Measurements from ENCODE around the gene CYP2W1. TPM values are rescaled to one million over a fixed set of nuclear protein-coding genes. Genes with fewer than 3 reads are reported as not detected.

The CYP2W1 gene
- total RNA-seq, 1 donor from 2014 or later = not detected

GRCh38 chr7:995571-995970 is 12.6 kb downstream of the CYP2W1 start:
- H3K36me3 Mint-ChIP-seq (ENCODE audit: unreplicated experiment) = peaks cover 5% of the 10 kb centered on the region

GRCh38 chr7:996079-996872 is 13.3 kb downstream of the CYP2W1 start:
- peaks cover 11% of the 10 kb centered on the region for H3K4me1 Mint-ChIP-seq (ENCODE audit: unreplicated experiment)
- DNase-seq (ENCODE audit: extremely low spot score, unreplicated experiment) = no peak
- no peak for TF ChIP-seq CTCF (IDR thresholded peaks at IDR 0.05)
- H3K9me3 Mint-ChIP-seq (ENCODE audit: unreplicated experiment) = no peaks in the 10 kb centered on the region
- no peaks in the 10 kb centered on the region for H3K27me3 Mint-ChIP-seq (ENCODE audit: unreplicated experiment)
- H3K36me3 Mint-ChIP-seq (ENCODE audit: unreplicated experiment) = peaks cover 6% of the 10 kb centered on the region
- no peak overlapping the region for H3K27ac Mint-ChIP-seq (ENCODE audit: unreplicated experiment)
- no peak overlapping the region for H3K4me3 Mint-ChIP-seq (ENCODE audit: unreplicated experiment)

More at GRCh38 chr7:995571-995970, 12.6 kb downstream of the CYP2W1 start:
- H3K4me1 Mint-ChIP-seq (ENCODE audit: unreplicated experiment) = peaks cover 14% of the 10 kb centered on the region
- no peaks in the 10 kb centered on the region for H3K9me3 Mint-ChIP-seq (ENCODE audit: unreplicated experiment)
- no peak for DNase-seq (ENCODE audit: extremely low spot score, unreplicated experiment)
- no peak overlapping the region for H3K27ac Mint-ChIP-seq (ENCODE audit: unreplicated experiment)
- no peak for TF ChIP-seq CTCF (IDR thresholded peaks at IDR 0.05)
- H3K4me3 Mint-ChIP-seq (ENCODE audit: unreplicated experiment) = no peak overlapping the region
- no peaks in the 10 kb centered on the region for H3K27me3 Mint-ChIP-seq (ENCODE audit: unreplicated experiment)

- Mint-ChIP-seq H3K27ac (ENCODE audit: unreplicated experiment) (no peak overlapping the region), H3K9me3 (ENCODE audit: unreplicated experiment) (no peaks in the 10 kb centered on the region), H3K4me3 (ENCODE audit: unreplicated experiment) (no peak overlapping the region), H3K27me3 (ENCODE audit: unreplicated experiment) (no peaks in the 10 kb centered on the region), H3K36me3 (ENCODE audit: unreplicated experiment) (peaks cover 6% of the 10 kb centered on the region), H3K4me1 (ENCODE audit: unreplicated experiment) (peaks cover 11% of the 10 kb centered on the region)
- TF ChIP-seq CTCF (IDR thresholded peaks at IDR 0.05) = no peak
- no peak for DNase-seq (ENCODE audit: extremely low spot score, unreplicated experiment)
Observed at GRCh38 chr7:997404-998395, 14.7 kb downstream of the CYP2W1 start.

- peaks cover 6% of the 10 kb centered on the region for H3K36me3 Mint-ChIP-seq (ENCODE audit: unreplicated experiment)
- no peak for DNase-seq (ENCODE audit: extremely low spot score, unreplicated experiment)
- H3K9me3 Mint-ChIP-seq (ENCODE audit: unreplicated experiment) = no peaks in the 10 kb centered on the region
- H3K27me3 Mint-ChIP-seq (ENCODE audit: unreplicated experiment) = no peaks in the 10 kb centered on the region
- H3K27ac Mint-ChIP-seq (ENCODE audit: unreplicated experiment) = no peak overlapping the region
- H3K4me3 Mint-ChIP-seq (ENCODE audit: unreplicated experiment) = no peak overlapping the region
- no peak for TF ChIP-seq CTCF (IDR thresholded peaks at IDR 0.05)
- peaks cover 2% of the 10 kb centered on the region for H3K4me1 Mint-ChIP-seq (ENCODE audit: unreplicated experiment)
Observed at GRCh38 chr7:999149-999879, 16.3 kb downstream of the CYP2W1 start.

Data from osteocyte (in vitro differentiated cells).